OCI-LY1 (cell line): Measurements from ENCODE around the gene GRK6.

Experiments
- H2AFZ ChIP-seq: fragments of 200-600 bp; sonication (generic), shearing (Covaris generic); 2 replicates; pipeline ENCODE4 v1.6.0; 2014; ENCODE audit warnings: antibody characterized with exemption, mild to moderate bottlenecking, low read length
- H3F3A ChIP-seq: fragments of 200-600 bp; sonication (generic), shearing (Covaris generic); 2 replicates; pipeline ENCODE4 v1.6.0; 2014; ENCODE audit warnings: mild to moderate bottlenecking, antibody characterized with exemption, low read length, moderate library complexity; ENCODE audit not compliant: insufficient read depth
- H3K27ac ChIP-seq: fragments of 200-600 bp; sonication (generic); 2 replicates; pipeline ENCODE4 v1.5.1; 2014; ENCODE audit warnings: low read length, mixed run types, mild to moderate bottlenecking, low read depth; ENCODE audit not compliant: poor library complexity, severe bottlenecking
- H3K27me3 ChIP-seq: fragments of 200-600 bp; sonication (generic); 2 replicates; pipeline ENCODE4 v1.6.0; 2014; ENCODE audit warnings: antibody characterized with exemption, mild to moderate bottlenecking, low read length, moderate library complexity; ENCODE audit not compliant: insufficient read depth
- H3K36me3 ChIP-seq: fragments of 200-600 bp; sonication (generic); 2 replicates; pipeline ENCODE4 v1.6.1; 2014; ENCODE audit warnings: mild to moderate bottlenecking, antibody characterized with exemption, low read length, moderate library complexity, mixed read lengths; ENCODE audit not compliant: insufficient read depth
- H3K4me1 ChIP-seq: fragments of 200-600 bp; sonication (generic); 2 replicates; pipeline ENCODE4 v1.5.1; 2014; ENCODE audit warnings: mild to moderate bottlenecking, low read length, moderate library complexity; ENCODE audit not compliant: insufficient read depth, severe bottlenecking
- H3K4me2 ChIP-seq: fragments of 200-600 bp; sonication (generic), shearing (Covaris generic); 2 replicates; pipeline ENCODE4 v1.6.1; 2014; ENCODE audit warnings: low read length
- H3K4me3 ChIP-seq: fragments of 200-600 bp; sonication (generic); 2 replicates; pipeline ENCODE4 v1.5.1; 2014; ENCODE audit warnings: low read length, low read depth, mild to moderate bottlenecking, mixed read lengths; ENCODE audit not compliant: poor library complexity, severe bottlenecking
- H3K79me2 ChIP-seq: fragments of 200-600 bp; shearing (Covaris generic); 2 replicates; pipeline ENCODE4 v1.6.1; 2016; ENCODE audit warnings: mixed run types, low read length, mixed read lengths; ENCODE audit not compliant: insufficient read depth
- H3K9ac ChIP-seq: fragments of 200-600 bp; sonication (generic), shearing (Covaris generic); 2 replicates; pipeline ENCODE4 v1.6.1; 2014; ENCODE audit warnings: mild to moderate bottlenecking, low read length, mixed read lengths
- H3K9me2 ChIP-seq: fragments of 200-600 bp; sonication (generic), shearing (Covaris generic); 2 replicates; pipeline ENCODE4 v1.6.1; 2014; ENCODE audit warnings: low read depth, mild to moderate bottlenecking, low read length, mixed read lengths
- H3K9me3 ChIP-seq: fragments of 200-600 bp; shearing (Covaris generic); 2 replicates; pipeline ENCODE4 v1.6.1; 2014; ENCODE audit warnings: low read length, mixed read lengths
- H4K20me1 ChIP-seq: fragments of 200-600 bp; sonication (generic), shearing (Covaris generic); 2 replicates; pipeline ENCODE4 v1.6.0; 2016; ENCODE audit warnings: mild to moderate bottlenecking, low read length; ENCODE audit not compliant: insufficient read depth
- CTCF ChIP-seq: fragments of 200-600 bp; sonication (generic), shearing (Covaris generic); IDR thresholded peaks from 2 replicates; pipeline ENCODE4 v1.5.1; 2017; ENCODE audit warnings: mild to moderate bottlenecking, antibody characterized with exemption, low read length, moderate library complexity, mixed read lengths
- EZH2 ChIP-seq: fragments of 200-600 bp; sonication (generic), shearing (Covaris generic); IDR thresholded peaks from 2 replicates; pipeline ENCODE4 v1.8.0; 2017; ENCODE audit warnings: borderline replicate concordance, mixed run types, mild to moderate bottlenecking, antibody characterized with exemption, low read length, moderate library complexity, mixed read lengths

The GRK6 gene

GRCh38 chr5:177396078-177396477, 30.4 kb upstream of the GRK6 start:
- no peak overlapping the region for H3K27ac ChIP-seq
- no peaks in the 10 kb centered on the region for H3K4me1 ChIP-seq
- no peak overlapping the region for H3K9ac ChIP-seq
- no peaks in the 10 kb centered on the region for H3K36me3 ChIP-seq
- H2AFZ ChIP-seq, result no peak overlapping the region
- TF ChIP-seq CTCF (no peak), EZH2 (no peak)
- no peaks in the 10 kb centered on the region for H3F3A ChIP-seq
- no peaks in the 10 kb centered on the region for H4K20me1 ChIP-seq
- no peak overlapping the region for H3K4me2 ChIP-seq
- no peak overlapping the region for H3K4me3 ChIP-seq
- peaks cover 4% of the 10 kb centered on the region for H3K27me3 ChIP-seq
- no peaks in the 10 kb centered on the region for H3K9me3 ChIP-seq
- no peaks in the 10 kb centered on the region for H3K9me2 ChIP-seq
- H3K79me2 ChIP-seq, result no peaks in the 10 kb centered on the region

GRCh38 chr5:177396807-177397206, 29.7 kb upstream of the GRK6 start:
- no peak overlapping the region for H2AFZ ChIP-seq
- no peaks in the 10 kb centered on the region for H3K9me3 ChIP-seq
- H3K27ac ChIP-seq, result no peak overlapping the region
- no peak overlapping the region for H3K4me3 ChIP-seq
- no peaks in the 10 kb centered on the region for H3K36me3 ChIP-seq
- TF ChIP-seq EZH2 (no peak), CTCF (no peak)
- H3K4me2 ChIP-seq, result no peak overlapping the region
- no peaks in the 10 kb centered on the region for H4K20me1 ChIP-seq
- peaks cover 5% of the 10 kb centered on the region for H3K27me3 ChIP-seq
- no peaks in the 10 kb centered on the region for H3K79me2 ChIP-seq
- no peak overlapping the region for H3K9ac ChIP-seq
- no peaks in the 10 kb centered on the region for H3F3A ChIP-seq
- H3K9me2 ChIP-seq, result no peaks in the 10 kb centered on the region
- H3K4me1 ChIP-seq, result no peaks in the 10 kb centered on the region

GRCh38 chr5:177397875-177398390, 28.5 kb upstream of the GRK6 start:
- no peaks in the 10 kb centered on the region for H3K9me2 ChIP-seq
- H3K27me3 ChIP-seq, result peaks cover 10% of the 10 kb centered on the region
- no peak for TF ChIP-seq EZH2
- no peak for TF ChIP-seq CTCF
- no peaks in the 10 kb centered on the region for H3K9me3 ChIP-seq
- H3K4me2 ChIP-seq, result no peak overlapping the region
- H3F3A ChIP-seq, result no peaks in the 10 kb centered on the region
- H4K20me1 ChIP-seq, result no peaks in the 10 kb centered on the region
- no peak overlapping the region for H2AFZ ChIP-seq
- H3K79me2 ChIP-seq, result no peaks in the 10 kb centered on the region
- H3K9ac ChIP-seq, result no peak overlapping the region
- H3K36me3 ChIP-seq, result no peaks in the 10 kb centered on the region
- H3K4me1 ChIP-seq, result peaks cover 8% of the 10 kb centered on the region
- no peak overlapping the region for H3K4me3 ChIP-seq
- no peak overlapping the region for H3K27ac ChIP-seq
